Liver (tissue), 9 donors: Measurements from ENCODE around the gene NXPH4. TPM values are rescaled to one million over a fixed set of nuclear protein-coding genes. Genes with fewer than 3 reads are reported as not detected.

Source experiments
- DNase-seq: peaks from one replicate; pipeline ENCODE4 v3.0.0-alpha.2; 2017; ENCODE audit warnings: low spot score
- H3K27ac ChIP-seq, 2 donors: one replicate each; pipeline ENCODE4 v1.7.0; 2013; ENCODE audit warnings: inconsistent platforms in 2 of 2, low read length in 2 of 2, control low read depth in 1 of 2, low read depth in 1 of 2, mild to moderate bottlenecking in 1 of 2
- H3K27me3 ChIP-seq, 4 donors: one replicate each; pipeline versions ENCODE4 v1.6.1 to v1.7.0; 2013; ENCODE audit warnings: low read length in 3 of 4, inconsistent platforms in 1 of 4, mild to moderate bottlenecking in 1 of 4, moderate library complexity in 1 of 4; ENCODE audit not compliant: control insufficient read depth in 4 of 4, insufficient read depth in 4 of 4
- H3K36me3 ChIP-seq, 4 donors: one replicate each; pipeline versions ENCODE4 v1.6.1 to v1.7.0; 2013; ENCODE audit warnings: low read length in 3 of 4, mild to moderate bottlenecking in 3 of 4, low read depth in 1 of 4, moderate library complexity in 1 of 4; ENCODE audit not compliant: control insufficient read depth in 4 of 4, insufficient read depth in 3 of 4
- H3K4me1 ChIP-seq, 4 donors: one replicate each; pipeline versions ENCODE4 v1.6.1 to v1.7.0; 2013; ENCODE audit warnings: low read length in 3 of 4, mild to moderate bottlenecking in 3 of 4, moderate library complexity in 1 of 4; ENCODE audit not compliant: control insufficient read depth in 4 of 4, insufficient read depth in 4 of 4
- H3K4me3 ChIP-seq, 3 donors: one replicate each; pipeline versions ENCODE4 v1.6.1 to v1.7.0; 2013; ENCODE audit warnings: low read length in 3 of 3, control low read depth in 1 of 3, low read depth in 1 of 3, mild to moderate bottlenecking in 1 of 3
- H3K9ac ChIP-seq, 2 donors: one replicate each; pipeline ENCODE4 v1.7.0; 2013; ENCODE audit warnings: low read length in 2 of 2, mild to moderate bottlenecking in 2 of 2, moderate library complexity in 2 of 2, control low read depth in 1 of 2, low read depth in 1 of 2
- H3K9me3 ChIP-seq, 4 donors: one replicate each; pipeline versions ENCODE4 v1.6.1 to v1.7.0; 2013; ENCODE audit warnings: low read length in 3 of 4; ENCODE audit not compliant: control insufficient read depth in 4 of 4
- ATF3 ChIP-seq: IDR thresholded peaks from 2 replicates; pipeline ENCODE4 v1.6.1; 2016; ENCODE audit warnings: antibody characterized with exemption
- EGR1 ChIP-seq, 2 donors: IDR thresholded peaks; 2 replicates each; pipeline ENCODE4 v1.6.1; 2016 to 2018; ENCODE audit warnings: antibody characterized with exemption in 2 of 2, low read depth in 2 of 2
- FOXA1 ChIP-seq: IDR thresholded peaks from 2 replicates; pipeline ENCODE4 v1.6.1; 2016; ENCODE audit warnings: antibody characterized with exemption
- FOXA2 ChIP-seq: IDR thresholded peaks from 2 replicates; pipeline ENCODE4 v1.6.1; 2016; ENCODE audit warnings: antibody characterized with exemption
- HNF4A ChIP-seq, 2 donors: conservative IDR thresholded peaks; 2 replicates each; pipeline ENCODE4 v1.6.1; 2016; ENCODE audit warnings: antibody characterized with exemption in 2 of 2, mild to moderate bottlenecking in 2 of 2
- HNF4G ChIP-seq: IDR thresholded peaks from 2 replicates; pipeline ENCODE4 v1.6.1; 2016; ENCODE audit warnings: antibody characterized with exemption
- JUND ChIP-seq, 2 donors: IDR thresholded peaks; 2 replicates each; pipeline ENCODE4 v1.6.1; 2016; ENCODE audit warnings: antibody characterized with exemption in 2 of 2
- NR2F2 ChIP-seq: IDR thresholded peaks from 2 replicates; pipeline ENCODE4 v1.6.1; 2016; ENCODE audit warnings: antibody characterized with exemption
- RAD21 ChIP-seq, 2 donors: IDR thresholded peaks; 2 replicates each; pipeline ENCODE4 v1.6.1; 2016; ENCODE audit warnings: antibody characterized with exemption in 2 of 2, mild to moderate bottlenecking in 2 of 2
- RXRA ChIP-seq, 2 donors: IDR thresholded peaks; 2 replicates each; pipeline ENCODE4 v1.6.1; 2017 to 2018; ENCODE audit warnings: antibody characterized with exemption in 2 of 2, mild to moderate bottlenecking in 1 of 2
- SP1 ChIP-seq: IDR thresholded peaks from 2 replicates; pipeline ENCODE4 v1.6.1; 2018; ENCODE audit warnings: antibody characterized with exemption, mild to moderate bottlenecking
- YY1 ChIP-seq: IDR thresholded peaks from 2 replicates; pipeline ENCODE4 v1.6.1; 2016; ENCODE audit warnings: antibody characterized with exemption, mild to moderate bottlenecking
- ZBTB33 ChIP-seq: IDR thresholded peaks from 2 replicates; pipeline ENCODE4 v1.6.1; 2016; ENCODE audit warnings: antibody characterized with exemption
- WGBS: extraction: QIAGEN DNeasy Blood & Tissue Kit; methylation state at CpG from one replicate; pipeline ENCODE4 v1.1.7; 2013; 5-methylcytosine and 5-hydroxymethylcytosine counted together
- polyA plus RNA-seq, 2 donors: library from polyadenylated mRNA; stranded (reverse) in 1 of 2; unstranded in 1 of 2; fragments of 200-250 nt in 1 of 2; fragments of >200 nt in 1 of 2; fragmentation: Nextera tagmentation in 1 of 2; extraction: Ambion mirVana in 1 of 2; gene quantifications; one replicate each; pipeline versions ENCODE4 v1.2.1 to v1.2.3, GENCODE V29; 2013 to 2015
- total RNA-seq, 2 donors: library from RNA; depleted of rRNA; stranded (reverse); fragments of >200 nt; gene quantifications; one replicate each; pipeline ENCODE4 v1.2.3, GENCODE V29; 2014
- TF ChIP-seq, protein P1 (sequence below): fragments of 150-350 bp; IDR thresholded peaks from 2 replicates; pipeline ENCODE4 v1.5.1; 2017; ENCODE audit warnings: improper control_type of control experiment, low read depth, low read length; ENCODE audit not compliant: missing input control
- TF ChIP-seq, protein P2 (sequence below): IDR thresholded peaks from 2 replicates; pipeline ENCODE4 v1.6.1; 2016; ENCODE audit warnings: antibody characterized with exemption
- TF ChIP-seq, protein P3 (sequence below): IDR thresholded peaks from 2 replicates; pipeline ENCODE4 v1.6.1; 2016; ENCODE audit warnings: antibody characterized with exemption, mild to moderate bottlenecking
- donor health status: healthy.
- donor health status: healthy.
- donor health status: healthy.
- donor health status: healthy.
- donor health status: healthy.

Gene NXPH4
- total and polyA plus RNA-seq, 4 donors = 0.15 TPM; not detected in 3

- 20% methylated on average over 19 of the region's 19 CpGs for WGBS
- no peak overlapping the region for H3K4me3 ChIP-seq
- H3K36me3 ChIP-seq = no peaks in the 10 kb centered on the region
- peaks cover 15 to 47% (median 32%) of the 10 kb centered on the region in 4 donors for H3K4me1 ChIP-seq
- peaks cover 0 to 11% (median 0%) of the 10 kb centered on the region in 4 donors for H3K27me3 ChIP-seq
- TF ChIP-seq RAD21 (IDR thresholded peaks at IDR 0.05) = no peak
- no peak overlapping the region for H3K9ac ChIP-seq
- no peaks in the 10 kb centered on the region for H3K9me3 ChIP-seq
- no peak overlapping the region for H3K27ac ChIP-seq
- DNase-seq = peak; percentile 32
Observed at GRCh38 chr12:57240926-57241401, 24.4 kb downstream of the NXPH4 start.

GRCh38 chr12:57241402-57242310, 25.1 kb downstream of the NXPH4 start:
- peaks cover 0 to 11% (median 0%) of the 10 kb centered on the region in 4 donors for H3K27me3 ChIP-seq
- no peak overlapping the region for H3K4me3 ChIP-seq

More at GRCh38 chr12:57241402-57242310, 25.1 kb downstream of the NXPH4 start:
- peaks cover 15 to 47% (median 32%) of the 10 kb centered on the region in 4 donors for H3K4me1 ChIP-seq
- TF ChIP-seq RAD21 (IDR thresholded peaks at IDR 0.05) (no peak), FOXA2 (no peak), NR2F2 (no peak), RXRA (IDR thresholded peaks at IDR 0.05) (no peak), YY1 (no peak), EGR1 (IDR thresholded peaks at IDR 0.05; ENCODE audit: low read depth in 2 of 2) (no peak), ATF3 (no peak), FOXA1 (no peak), HNF4G (no peak), JUND (IDR thresholded peaks at IDR 0.05) (no peak), SP1 (no peak), HNF4A (conservative IDR thresholded peaks at IDR 0.05) (no peak), ZBTB33 (no peak)
- TF ChIP-seq, protein P1, sequence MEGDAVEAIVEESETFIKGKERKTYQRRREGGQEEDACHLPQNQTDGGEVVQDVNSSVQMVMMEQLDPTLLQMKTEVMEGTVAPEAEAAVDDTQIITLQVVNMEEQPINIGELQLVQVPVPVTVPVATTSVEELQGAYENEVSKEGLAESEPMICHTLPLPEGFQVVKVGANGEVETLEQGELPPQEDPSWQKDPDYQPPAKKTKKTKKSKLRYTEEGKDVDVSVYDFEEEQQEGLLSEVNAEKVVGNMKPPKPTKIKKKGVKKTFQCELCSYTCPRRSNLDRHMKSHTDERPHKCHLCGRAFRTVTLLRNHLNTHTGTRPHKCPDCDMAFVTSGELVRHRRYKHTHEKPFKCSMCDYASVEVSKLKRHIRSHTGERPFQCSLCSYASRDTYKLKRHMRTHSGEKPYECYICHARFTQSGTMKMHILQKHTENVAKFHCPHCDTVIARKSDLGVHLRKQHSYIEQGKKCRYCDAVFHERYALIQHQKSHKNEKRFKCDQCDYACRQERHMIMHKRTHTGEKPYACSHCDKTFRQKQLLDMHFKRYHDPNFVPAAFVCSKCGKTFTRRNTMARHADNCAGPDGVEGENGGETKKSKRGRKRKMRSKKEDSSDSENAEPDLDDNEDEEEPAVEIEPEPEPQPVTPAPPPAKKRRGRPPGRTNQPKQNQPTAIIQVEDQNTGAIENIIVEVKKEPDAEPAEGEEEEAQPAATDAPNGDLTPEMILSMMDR = no peak
- TF ChIP-seq, protein P2, sequence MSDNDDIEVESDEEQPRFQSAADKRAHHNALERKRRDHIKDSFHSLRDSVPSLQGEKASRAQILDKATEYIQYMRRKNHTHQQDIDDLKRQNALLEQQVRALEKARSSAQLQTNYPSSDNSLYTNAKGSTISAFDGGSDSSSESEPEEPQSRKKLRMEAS = no peak
- TF ChIP-seq, protein P3, sequence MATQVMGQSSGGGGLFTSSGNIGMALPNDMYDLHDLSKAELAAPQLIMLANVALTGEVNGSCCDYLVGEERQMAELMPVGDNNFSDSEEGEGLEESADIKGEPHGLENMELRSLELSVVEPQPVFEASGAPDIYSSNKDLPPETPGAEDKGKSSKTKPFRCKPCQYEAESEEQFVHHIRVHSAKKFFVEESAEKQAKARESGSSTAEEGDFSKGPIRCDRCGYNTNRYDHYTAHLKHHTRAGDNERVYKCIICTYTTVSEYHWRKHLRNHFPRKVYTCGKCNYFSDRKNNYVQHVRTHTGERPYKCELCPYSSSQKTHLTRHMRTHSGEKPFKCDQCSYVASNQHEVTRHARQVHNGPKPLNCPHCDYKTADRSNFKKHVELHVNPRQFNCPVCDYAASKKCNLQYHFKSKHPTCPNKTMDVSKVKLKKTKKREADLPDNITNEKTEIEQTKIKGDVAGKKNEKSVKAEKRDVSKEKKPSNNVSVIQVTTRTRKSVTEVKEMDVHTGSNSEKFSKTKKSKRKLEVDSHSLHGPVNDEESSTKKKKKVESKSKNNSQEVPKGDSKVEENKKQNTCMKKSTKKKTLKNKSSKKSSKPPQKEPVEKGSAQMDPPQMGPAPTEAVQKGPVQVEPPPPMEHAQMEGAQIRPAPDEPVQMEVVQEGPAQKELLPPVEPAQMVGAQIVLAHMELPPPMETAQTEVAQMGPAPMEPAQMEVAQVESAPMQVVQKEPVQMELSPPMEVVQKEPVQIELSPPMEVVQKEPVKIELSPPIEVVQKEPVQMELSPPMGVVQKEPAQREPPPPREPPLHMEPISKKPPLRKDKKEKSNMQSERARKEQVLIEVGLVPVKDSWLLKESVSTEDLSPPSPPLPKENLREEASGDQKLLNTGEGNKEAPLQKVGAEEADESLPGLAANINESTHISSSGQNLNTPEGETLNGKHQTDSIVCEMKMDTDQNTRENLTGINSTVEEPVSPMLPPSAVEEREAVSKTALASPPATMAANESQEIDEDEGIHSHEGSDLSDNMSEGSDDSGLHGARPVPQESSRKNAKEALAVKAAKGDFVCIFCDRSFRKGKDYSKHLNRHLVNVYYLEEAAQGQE = no peak
- no peak for DNase-seq
- H3K9me3 ChIP-seq = no peaks in the 10 kb centered on the region
- H3K36me3 ChIP-seq = no peaks in the 10 kb centered on the region
- H3K9ac ChIP-seq = no peak overlapping the region
- no peak overlapping the region for H3K27ac ChIP-seq
- 13% methylated on average over 48 of the region's 48 CpGs for WGBS
